Measurements from ENCODE around the gene PSD4.

GRCh38 chr2:113236367-113237159 is 62.8 kb downstream of the PSD4 start:
- no peak for TF ChIP-seq CTCF (IDR thresholded peaks at IDR 0.05)
- TF ChIP-seq POLR2A (IDR thresholded peaks at IDR 0.05; ENCODE audit: low read length), result no peak
- TF ChIP-seq SREBF2 (IDR thresholded peaks at IDR 0.05), result no peak
- no peak for TF ChIP-seq RFX5 (IDR thresholded peaks at IDR 0.05)
- no peak for TF ChIP-seq CHD4 (IDR thresholded peaks at IDR 0.05; ENCODE audit: borderline replicate concordance)
- TF ChIP-seq JUN (IDR thresholded peaks at IDR 0.05), result no peak
- TF ChIP-seq REST (IDR thresholded peaks at IDR 0.05), result no peak
- no peak for TF ChIP-seq EP300 (IDR thresholded peaks at IDR 0.05)
- TF ChIP-seq NR3C1 (IDR thresholded peaks at IDR 0.05), result no peak
- TF ChIP-seq HMGXB4 (CRISPR knock-in tag; IDR thresholded peaks at IDR 0.05; ENCODE audit: borderline replicate concordance), result no peak
- no peak for TF ChIP-seq CHD2 (IDR thresholded peaks at IDR 0.05; ENCODE audit: low read length, partially characterized antibody)
- TF ChIP-seq MYC (IDR thresholded peaks at IDR 0.05; ENCODE audit: borderline replicate concordance, low read length), result no peak
- TF ChIP-seq BHLHE40 (IDR thresholded peaks at IDR 0.05; ENCODE audit: low read depth, low read length), result no peak

All from A549 (cell line).